Keratinocyte (primary cell): Measurements from ENCODE around the gene STAC. TPM values are rescaled to one million over a fixed set of nuclear protein-coding genes. Genes with fewer than 3 reads are reported as not detected.
"Not testable (repeated sequence)": the region's sequence is repeated elsewhere in the genome, so short reads cannot be mapped to it uniquely, and the experiment has no call there.

Experiments
- DNase-seq: peaks from one replicate; pipeline ENCODE4 v3.0.0-alpha.2; 2011; ENCODE audit warnings: low read depth, missing footprints, low spot score
- FAIRE-seq: peaks from 2 replicates; lab custom pipeline; 2011; peaks lifted over from hg19 to GRCh38; lab: Jason Lieb, UNC
- H2AFZ ChIP-seq: 2 replicates; pipeline ENCODE4 v1.6.0; 2012; ENCODE audit warnings: low read length, control low read depth, inconsistent platforms; ENCODE audit not compliant: control insufficient read depth
- H3K27ac ChIP-seq: 2 replicates; pipeline ENCODE4 v1.5.1; 2011; ENCODE audit warnings: low read length; ENCODE audit not compliant: control insufficient read depth, insufficient read depth
- H3K27me3 ChIP-seq: 3 replicates; pipeline ENCODE4 v1.6.0; 2011; ENCODE audit warnings: low read length; ENCODE audit not compliant: control insufficient read depth, insufficient read depth; ENCODE audit errors: extremely low read depth
- H3K36me3 ChIP-seq, 2 experiments: 2 replicates in 1 of 2; 3 replicates in 1 of 2; pipeline ENCODE4 v1.5.1; 2011; ENCODE audit warnings: low read length in 2 of 2, mild to moderate bottlenecking in 1 of 2; ENCODE audit not compliant: control insufficient read depth in 2 of 2, insufficient read depth in 2 of 2; ENCODE audit errors: extremely low read depth in 1 of 2
- H3K4me1 ChIP-seq: 3 replicates; pipeline ENCODE4 v1.5.1; 2011; ENCODE audit warnings: low read length; ENCODE audit not compliant: control insufficient read depth, insufficient read depth; ENCODE audit errors: extremely low read depth
- H3K4me2 ChIP-seq: 3 replicates; pipeline ENCODE4 v1.6.0; 2011; ENCODE audit warnings: low read depth, low read length; ENCODE audit not compliant: control insufficient read depth, insufficient read depth; ENCODE audit errors: extremely low read depth
- H3K4me3 ChIP-seq, 3 experiments: fragments of 200-600 bp in 1 of 3; sonication (generic) in 1 of 3; 2 replicates in 2 of 3; 3 replicates in 1 of 3; pipeline ENCODE4 v1.5.1; 2011 to 2016; ENCODE audit warnings: low read length in 3 of 3, mild to moderate bottlenecking in 3 of 3, control low read depth in 2 of 3, inconsistent platforms in 1 of 3, low read depth in 1 of 3, mixed read lengths in 1 of 3, mixed run types in 1 of 3, moderate library complexity in 1 of 3; ENCODE audit not compliant: control insufficient read depth in 2 of 3, insufficient read depth in 2 of 3; ENCODE audit errors: extremely low read depth in 1 of 3
- H3K79me2 ChIP-seq: 2 replicates; pipeline ENCODE4 v1.6.0; 2012; ENCODE audit warnings: low read length; ENCODE audit not compliant: control insufficient read depth, insufficient read depth
- H3K9ac ChIP-seq: 3 replicates; pipeline ENCODE4 v1.6.0; 2011; ENCODE audit warnings: low read length; ENCODE audit not compliant: control insufficient read depth, insufficient read depth; ENCODE audit errors: extremely low read depth
- H3K9me1 ChIP-seq: 3 replicates; pipeline ENCODE4 v1.6.0; 2011; ENCODE audit warnings: low read length; ENCODE audit not compliant: control insufficient read depth, insufficient read depth; ENCODE audit errors: extremely low read depth
- H3K9me3 ChIP-seq: 2 replicates; pipeline ENCODE4 v1.5.1; 2012; ENCODE audit warnings: low read depth, low read length; ENCODE audit not compliant: control insufficient read depth
- H4K20me1 ChIP-seq: 3 replicates; pipeline ENCODE4 v1.6.0; 2011; ENCODE audit warnings: low read length; ENCODE audit not compliant: control insufficient read depth, insufficient read depth; ENCODE audit errors: extremely low read depth
- EZH2 ChIP-seq: IDR thresholded peaks from one replicate; pipeline ENCODE4 v1.6.1; 2012; ENCODE audit warnings: inconsistent platforms, mild to moderate bottlenecking, low read length, moderate library complexity
- dilution Hi-C: fragments of 300-500 bp; cut with MboI; formaldehyde crosslinking; loops from one replicate; pipeline ENCODE4 v1.7.0; 2020; ENCODE audit warnings: low sequenced_read_pairs; ENCODE audit not compliant: extremely low pct_ligation_motif_present
- polyA plus RNA-seq, 5 experiments: library from polyadenylated mRNA; depleted of rRNA in 3 of 5; stranded (reverse) in 3 of 5; stranded (forward) in 1 of 5; unstranded in 1 of 5; fragments of >200 nt; gene quantifications; 1 replicate in 1 of 5; 2 replicates in 3 of 5; 3 replicates in 1 of 5; pipeline versions ENCODE4 v1.2.1 to v1.2.3, GENCODE V29; 2011 to 2012; ENCODE audit warnings: missing spikeins in 2 of 5, low read depth in 1 of 5, low replicate concordance in 1 of 5
- TF ChIP-seq, protein P1 (sequence below), 3 experiments: IDR thresholded peaks in 1 of 3; conservative IDR thresholded peaks in 1 of 3; optimal IDR thresholded peaks in 1 of 3; 2 replicates in 2 of 3; 3 replicates in 1 of 3; pipeline versions ENCODE3 to v1.5.1; 2011; ENCODE audit warnings: low read length in 3 of 3, mild to moderate bottlenecking in 3 of 3, moderate library complexity in 2 of 3, control low read depth in 1 of 3, inconsistent platforms in 1 of 3; ENCODE audit not compliant: insufficient read depth in 2 of 3; ENCODE audit errors: extremely low read depth in 1 of 3

The STAC gene
- polyA plus RNA-seq, 1 donor (not counting 4 experiments of a cell fraction or from before 2014, with no cell fraction given), result 7.9 TPM

DNA sequence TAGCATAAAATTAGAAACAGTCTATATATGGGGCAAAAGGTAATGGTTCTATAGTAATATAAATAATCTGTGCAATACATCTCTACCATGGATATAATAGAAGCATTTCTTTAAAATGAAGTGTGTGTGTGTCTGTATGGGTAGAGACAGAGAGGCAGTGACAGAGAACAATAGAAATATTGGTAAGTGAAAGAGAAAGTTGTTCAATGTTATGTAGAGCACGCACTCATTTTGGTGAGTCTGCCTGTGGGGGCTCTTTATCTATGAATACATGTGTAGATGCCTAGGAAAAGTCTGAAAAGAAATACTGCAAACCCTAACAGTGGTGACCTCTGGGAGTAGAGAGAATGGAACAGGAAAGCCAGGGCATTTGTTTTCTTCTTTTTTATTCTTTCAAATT, 182.6 kb downstream of the STAC start:
- Histone ChIP-seq H3K27ac (no peak overlapping the region), H3K79me2 (no peaks in the 10 kb centered on the region), H3K36me3 (no peaks in the 10 kb centered on the region), H3K9me3 (no peaks in the 10 kb centered on the region), H3K27me3 (peaks cover 5% of the 10 kb centered on the region), H3K4me2 (no peak overlapping the region), H3K4me3 (no peak overlapping the region), H3K4me1 (no peaks in the 10 kb centered on the region), H3K9me1 (no peaks in the 10 kb centered on the region), H3K9ac (no peak overlapping the region), H2AFZ (no peak overlapping the region), H4K20me1 (no peaks in the 10 kb centered on the region)
- TF ChIP-seq EZH2, result no peak
- DNase-seq (no peak), FAIRE-seq (no peak)
- dilution Hi-C loops, result no loop called here

DNA sequence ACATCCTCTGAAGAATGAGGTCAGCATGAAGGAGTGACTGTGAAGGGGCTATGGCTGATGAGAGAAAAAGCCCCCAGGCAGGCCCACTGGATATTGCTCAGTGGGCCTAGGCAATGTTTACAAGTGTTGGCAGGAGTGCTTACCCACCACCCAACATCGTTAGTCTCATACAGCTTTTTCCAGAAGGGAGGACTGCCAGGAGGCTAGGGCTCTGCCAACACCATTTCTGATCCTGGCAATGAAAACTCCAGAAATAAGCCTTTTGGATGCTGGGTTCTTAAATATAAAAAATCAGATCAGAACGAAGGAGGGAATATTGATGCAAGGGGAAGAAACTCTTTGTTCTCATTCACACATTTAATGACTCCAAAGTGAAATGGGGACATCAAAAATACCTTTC, 194.9 kb downstream of the STAC start:
- no peaks in the 10 kb centered on the region for H4K20me1 ChIP-seq
- no peak for TF ChIP-seq EZH2
- TF ChIP-seq, protein P1, sequence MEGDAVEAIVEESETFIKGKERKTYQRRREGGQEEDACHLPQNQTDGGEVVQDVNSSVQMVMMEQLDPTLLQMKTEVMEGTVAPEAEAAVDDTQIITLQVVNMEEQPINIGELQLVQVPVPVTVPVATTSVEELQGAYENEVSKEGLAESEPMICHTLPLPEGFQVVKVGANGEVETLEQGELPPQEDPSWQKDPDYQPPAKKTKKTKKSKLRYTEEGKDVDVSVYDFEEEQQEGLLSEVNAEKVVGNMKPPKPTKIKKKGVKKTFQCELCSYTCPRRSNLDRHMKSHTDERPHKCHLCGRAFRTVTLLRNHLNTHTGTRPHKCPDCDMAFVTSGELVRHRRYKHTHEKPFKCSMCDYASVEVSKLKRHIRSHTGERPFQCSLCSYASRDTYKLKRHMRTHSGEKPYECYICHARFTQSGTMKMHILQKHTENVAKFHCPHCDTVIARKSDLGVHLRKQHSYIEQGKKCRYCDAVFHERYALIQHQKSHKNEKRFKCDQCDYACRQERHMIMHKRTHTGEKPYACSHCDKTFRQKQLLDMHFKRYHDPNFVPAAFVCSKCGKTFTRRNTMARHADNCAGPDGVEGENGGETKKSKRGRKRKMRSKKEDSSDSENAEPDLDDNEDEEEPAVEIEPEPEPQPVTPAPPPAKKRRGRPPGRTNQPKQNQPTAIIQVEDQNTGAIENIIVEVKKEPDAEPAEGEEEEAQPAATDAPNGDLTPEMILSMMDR (optimal IDR thresholded peaks at IDR 0.05 in 1 of 3, IDR thresholded peaks at IDR 0.05 in 1 of 3, conservative IDR thresholded peaks at IDR 0.05 in 1 of 3; ENCODE audit: extremely low read depth in 1 of 3, insufficient read depth in 2 of 3, low read length in 3 of 3), result no peak
- no peaks in the 10 kb centered on the region for H3K27me3 ChIP-seq
- no peak overlapping the region for H3K4me3 ChIP-seq
- H3K4me2 ChIP-seq, result no peak overlapping the region
- DNase-seq (no peak), FAIRE-seq (no peak)
- peaks cover 2% of the 10 kb centered on the region for H3K9me3 ChIP-seq
- H2AFZ ChIP-seq, result no peak overlapping the region
- H3K4me1 ChIP-seq, result no peaks in the 10 kb centered on the region
- H3K36me3 ChIP-seq, result no peaks in the 10 kb centered on the region
- H3K9me1 ChIP-seq, result no peaks in the 10 kb centered on the region
- no peaks in the 10 kb centered on the region for H3K79me2 ChIP-seq
- no peak overlapping the region for H3K9ac ChIP-seq
- H3K27ac ChIP-seq, result no peak overlapping the region
- dilution Hi-C loops, result loop anchor here (25.0 kb wide), 1 partner anchor 112 kb away; no protein-coding TSS in a partner anchor

DNA sequence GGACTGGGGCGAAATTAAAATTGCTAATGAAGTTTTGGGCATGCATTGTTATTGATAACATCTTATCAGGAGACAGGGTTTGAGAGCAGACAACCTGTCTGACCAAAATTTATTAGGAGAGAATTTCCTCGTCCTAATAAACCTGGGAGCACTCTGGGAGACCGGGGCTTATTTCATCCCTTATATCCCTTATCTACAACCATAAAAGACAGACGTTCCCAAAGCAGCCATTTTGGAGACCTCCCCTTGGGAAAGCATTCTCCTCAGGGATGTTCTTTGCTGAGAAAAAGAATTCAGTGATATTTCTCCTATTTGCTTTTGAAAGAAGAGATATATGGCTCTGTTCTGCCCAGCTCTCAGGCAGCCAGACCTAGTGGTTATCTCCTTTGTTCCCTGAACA, 198.1 kb downstream of the STAC start:
- not testable (repeated sequence) for H4K20me1 ChIP-seq, H3K9me1 ChIP-seq
- dilution Hi-C loops, result loop anchor here (25.0 kb wide), 1 partner anchor 109 kb away; no protein-coding TSS in a partner anchor

More for the DNA sequence above, 198.1 kb downstream of the STAC start:
- not testable (repeated sequence) for H3K9ac ChIP-seq, DNase-seq, H3K4me2 ChIP-seq, H3K27ac ChIP-seq, H2AFZ ChIP-seq, H3K36me3 ChIP-seq, H3K4me3 ChIP-seq, H3K4me1 ChIP-seq, FAIRE-seq, H3K79me2 ChIP-seq, H3K9me3 ChIP-seq, H3K27me3 ChIP-seq
